PC-3 (cell line): ENCODE data around the gene GOLT1A.

Experiments used
- CTCF ChIP-seq: fragments of 300-600 bp; sonication (generic); conservative IDR thresholded peaks from 2 replicates; pipeline ENCODE4 v1.5.1; 2017; ENCODE audit warnings: antibody characterized with exemption, low read depth, mild to moderate bottlenecking, low read length
- EZH2 ChIP-seq: fragments of 300-600 bp; sonication (generic); IDR thresholded peaks from one replicate; pipeline ENCODE4 v1.6.1; 2017; ENCODE audit warnings: antibody characterized with exemption, mild to moderate bottlenecking, low read length; ENCODE audit not compliant: unreplicated experiment

GRCh38 chr1:204255225-204255624, 41.4 kb upstream of the GOLT1A start:
- TF ChIP-seq CTCF (no peak), EZH2 (no peak)
